ENCODE results near the gene SMIM45.

SMIM45 gene

DNA sequence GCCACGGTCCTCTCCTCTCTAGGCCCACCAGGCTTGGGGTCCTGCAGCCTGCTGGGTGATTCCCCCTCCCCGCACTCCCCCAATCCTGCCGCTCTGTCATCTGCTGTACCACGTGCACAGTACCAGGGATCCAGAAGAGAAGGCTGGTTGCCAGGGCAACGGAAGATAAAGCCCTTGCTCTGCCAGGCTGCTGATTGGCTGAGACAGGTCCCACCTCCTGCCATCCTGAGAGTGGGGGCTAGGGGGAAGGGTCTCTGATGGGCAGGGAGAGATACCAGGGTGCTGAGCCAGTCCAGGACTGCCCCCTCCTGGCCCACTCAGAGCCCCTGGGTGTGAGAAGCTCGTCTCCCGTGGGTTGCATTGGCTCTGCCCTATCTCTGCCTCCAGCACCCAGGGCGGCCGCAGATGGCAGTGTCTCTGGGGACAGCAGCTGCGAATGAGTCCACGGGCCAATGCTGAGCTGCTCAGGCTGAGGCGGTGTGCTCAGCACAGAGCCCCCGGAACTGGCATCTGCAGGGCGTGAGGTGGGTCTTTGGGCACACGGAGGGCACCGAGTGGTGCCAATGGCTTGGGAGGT is at the start of gene SMIM45:
TSS of gene SMIM45 (plus strand) at position 253 of the 577 bp plus-strand sequence.
- DNase-seq (ENCODE audit: insufficient read length, low spot score) (no peak), FAIRE-seq (peak; percentile 50)
- TF ChIP-seq TAF1 (IDR thresholded peaks at IDR 0.05; ENCODE audit: low read depth, low read length) (no peak), PAX5 (IDR thresholded peaks at IDR 0.05; ENCODE audit: insufficient read depth, low read length, severe bottlenecking) (no peak), SPI1 (IDR thresholded peaks at IDR 0.05; ENCODE audit: low read depth, low read length) (no peak), POU2F2 (IDR thresholded peaks at IDR 0.05; ENCODE audit: low read depth, low read length) (no peak), POLR2AphosphoS5 (IDR thresholded peaks at IDR 0.05; ENCODE audit: low read depth, low read length) (no peak), POLR2A (IDR thresholded peaks at IDR 0.05; ENCODE audit: low read depth, low read length) (no peak)

DNA sequence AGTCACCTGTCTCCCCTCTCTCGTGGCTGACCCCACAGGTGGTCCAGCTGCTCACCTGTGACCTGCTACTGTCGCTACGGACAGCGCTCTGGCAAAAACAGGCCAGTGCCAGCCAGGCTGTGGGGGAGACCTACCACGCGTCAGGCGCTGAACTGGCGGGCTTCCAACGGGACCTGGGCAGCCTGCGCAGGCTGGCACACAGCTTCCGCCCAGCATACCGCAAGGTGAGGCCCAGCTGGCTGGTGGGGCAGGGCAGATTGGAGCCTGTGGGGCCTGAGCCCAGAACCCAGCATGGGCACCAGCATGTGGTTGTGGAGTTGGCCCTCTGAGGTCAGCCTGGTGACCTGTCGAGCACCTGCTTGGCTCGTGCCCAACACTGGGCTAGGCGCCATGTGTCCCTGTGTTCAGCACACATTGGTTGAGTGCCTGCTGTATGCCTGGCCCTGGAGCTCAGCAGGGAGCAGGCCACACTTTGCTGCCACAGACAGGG is 49.0 kb upstream of the SMIM45 start:
- DNase-seq (ENCODE audit: insufficient read length, low spot score), result no peak
- TF ChIP-seq PAX5 (IDR thresholded peaks at IDR 0.05; ENCODE audit: insufficient read depth, low read length, severe bottlenecking), result no peak
- peak; percentile 38 for TF ChIP-seq POLR2AphosphoS5 (IDR thresholded peaks at IDR 0.05; ENCODE audit: low read depth, low read length)
- no peak for FAIRE-seq

DNA sequence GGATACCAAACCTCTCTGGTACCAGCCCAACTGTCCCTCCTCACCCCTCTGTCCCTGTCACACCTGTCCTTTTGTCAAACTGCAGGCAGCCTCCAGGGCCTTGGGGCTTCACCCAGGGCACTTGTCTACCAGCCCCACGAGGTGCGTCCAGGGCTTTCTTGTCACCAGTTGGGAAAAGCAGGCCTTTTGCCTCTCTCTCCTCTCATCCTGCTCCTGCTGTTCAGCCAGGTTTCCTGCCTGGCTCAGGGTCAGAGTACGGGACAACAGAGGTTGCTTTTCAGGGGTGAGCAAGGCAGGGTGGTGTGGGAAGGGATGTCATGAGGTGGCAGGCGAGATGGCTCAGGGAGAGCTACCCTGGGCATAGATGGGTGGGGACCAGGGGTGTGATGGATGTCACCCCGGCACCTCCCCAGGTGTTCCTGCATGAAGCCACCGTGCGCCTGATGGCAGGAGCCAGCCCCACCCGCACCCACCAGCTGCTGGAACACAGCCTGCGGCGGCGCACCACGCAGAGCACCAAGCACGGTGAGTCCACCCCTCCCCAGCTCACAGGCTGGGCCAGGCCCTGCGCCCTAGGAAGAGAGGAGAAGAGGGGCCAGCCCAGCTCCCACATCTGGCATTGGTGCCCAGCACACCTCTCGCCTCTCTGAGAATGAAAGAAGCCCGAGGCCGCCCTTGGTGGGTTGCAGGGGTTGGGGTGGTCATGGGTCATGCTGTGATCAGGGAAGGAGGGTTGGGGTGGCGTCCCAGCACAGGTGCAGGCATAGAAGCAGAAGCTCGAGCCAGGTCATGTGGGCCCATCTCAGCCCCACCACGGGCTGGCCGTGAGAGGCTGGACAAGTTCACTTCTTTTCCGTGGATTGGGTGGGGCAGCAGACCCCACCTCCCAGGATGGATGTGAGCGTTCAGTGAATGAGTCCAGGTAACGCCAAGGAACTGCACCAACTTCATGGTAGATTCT is 47.2 kb upstream of the SMIM45 start:
- TF ChIP-seq POLR2AphosphoS5 (IDR thresholded peaks at IDR 0.05; ENCODE audit: low read depth, low read length) (no peak; the same call in 1 of the 2 replicates), PAX5 (IDR thresholded peaks at IDR 0.05; ENCODE audit: insufficient read depth, low read length, severe bottlenecking) (no peak), SPI1 (IDR thresholded peaks at IDR 0.05; ENCODE audit: low read depth, low read length) (no peak), POU2F2 (IDR thresholded peaks at IDR 0.05; ENCODE audit: low read depth, low read length) (no peak), POLR2A (IDR thresholded peaks at IDR 0.05; ENCODE audit: low read depth, low read length) (no peak), TAF1 (IDR thresholded peaks at IDR 0.05; ENCODE audit: low read depth, low read length) (no peak)
- DNase-seq (ENCODE audit: insufficient read length, low spot score) (no peak), FAIRE-seq (no peak)

GRCh38 chr22:41905411-41906202 is 46.3 kb upstream of the SMIM45 start:
- TF ChIP-seq SPI1 (IDR thresholded peaks at IDR 0.05; ENCODE audit: low read depth, low read length) (no peak), POU2F2 (IDR thresholded peaks at IDR 0.05; ENCODE audit: low read depth, low read length) (no peak), POLR2AphosphoS5 (IDR thresholded peaks at IDR 0.05; ENCODE audit: low read depth, low read length) (no peak; the same call in 1 of the 2 replicates)
- no peak for DNase-seq (ENCODE audit: insufficient read length, low spot score)
- FAIRE-seq, result no peak

DNA sequence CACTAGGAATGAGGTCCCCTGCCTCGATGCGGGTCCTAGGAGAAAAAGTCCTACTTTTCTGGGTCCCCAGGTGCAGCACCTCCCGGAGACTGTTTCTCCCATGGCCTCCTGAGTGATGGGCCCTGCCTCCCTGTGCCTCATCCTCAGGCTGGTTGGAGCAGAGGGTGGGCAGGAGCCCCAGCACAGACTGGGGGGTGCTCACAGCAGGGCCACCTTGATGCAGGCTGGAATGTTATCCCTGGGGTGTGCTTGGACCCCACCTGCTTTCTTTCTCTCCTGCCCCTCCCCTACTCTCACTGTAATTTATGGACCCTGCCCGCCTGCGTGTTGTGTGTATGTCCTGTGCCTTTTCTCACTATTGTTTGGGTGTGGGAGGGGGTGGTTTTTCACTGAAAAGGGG is 45.1 kb upstream of the SMIM45 start:
- no peak for TF ChIP-seq POU2F2 (IDR thresholded peaks at IDR 0.05; ENCODE audit: low read depth, low read length)
- TF ChIP-seq POLR2A (IDR thresholded peaks at IDR 0.05; ENCODE audit: low read depth, low read length), result no peak
- TF ChIP-seq SPI1 (IDR thresholded peaks at IDR 0.05; ENCODE audit: low read depth, low read length), result no peak
- no peak for TF ChIP-seq TAF1 (IDR thresholded peaks at IDR 0.05; ENCODE audit: low read depth, low read length)
- no peak for TF ChIP-seq PAX5 (IDR thresholded peaks at IDR 0.05; ENCODE audit: insufficient read depth, low read length, severe bottlenecking)
- no peak for TF ChIP-seq POLR2AphosphoS5 (IDR thresholded peaks at IDR 0.05; ENCODE audit: low read depth, low read length)
- FAIRE-seq, result no peak
- DNase-seq (ENCODE audit: insufficient read length, low spot score), result no peak

- DNase-seq (ENCODE audit: insufficient read length, low spot score) (no peak), FAIRE-seq (peak; percentile 65)
- TF ChIP-seq SPI1 (IDR thresholded peaks at IDR 0.05; ENCODE audit: low read depth, low read length) (no peak), POU2F2 (IDR thresholded peaks at IDR 0.05; ENCODE audit: low read depth, low read length) (0 out of 2 replicates have a peak, but pooled peaks have one; percentile 41), POLR2A (IDR thresholded peaks at IDR 0.05; ENCODE audit: low read depth, low read length) (no peak), TAF1 (IDR thresholded peaks at IDR 0.05; ENCODE audit: low read depth, low read length) (no peak), POLR2AphosphoS5 (IDR thresholded peaks at IDR 0.05; ENCODE audit: low read depth, low read length) (peak; percentile 76), PAX5 (IDR thresholded peaks at IDR 0.05; ENCODE audit: insufficient read depth, low read length, severe bottlenecking) (no peak)
Measured at GRCh38 chr22:41907436-41908401, 44.2 kb upstream of the SMIM45 start.

- TF ChIP-seq POLR2A (IDR thresholded peaks at IDR 0.05; ENCODE audit: low read depth, low read length), result no peak
- no peak; the same call in 1 of the 2 replicates for TF ChIP-seq POLR2AphosphoS5 (IDR thresholded peaks at IDR 0.05; ENCODE audit: low read depth, low read length)
- no peak for TF ChIP-seq POU2F2 (IDR thresholded peaks at IDR 0.05; ENCODE audit: low read depth, low read length)
- TF ChIP-seq TAF1 (IDR thresholded peaks at IDR 0.05; ENCODE audit: low read depth, low read length), result no peak
- no peak for TF ChIP-seq SPI1 (IDR thresholded peaks at IDR 0.05; ENCODE audit: low read depth, low read length)
- no peak for TF ChIP-seq PAX5 (IDR thresholded peaks at IDR 0.05; ENCODE audit: insufficient read depth, low read length, severe bottlenecking)
- DNase-seq (ENCODE audit: insufficient read length, low spot score) (no peak), FAIRE-seq (peak; percentile 77)
Measured at GRCh38 chr22:41908411-41909309, 43.3 kb upstream of the SMIM45 start.
